Endometrial microvascular endothelial cells (primary cell): ENCODE results near the gene PID1. TPM values are rescaled to one million over a fixed set of nuclear protein-coding genes. Genes with fewer than 3 reads are reported as not detected.

Experiments used
- in situ Hi-C: cut with HindIII; loops from 2 replicates; pipeline ENCODE4 v1.10.0; 2017; ENCODE audit warnings: low sequenced_read_pairs, low pct_unique_long_range_greater_than_20kb; ENCODE audit errors: inconsistent ontology term
- total RNA-seq: library from RNA; depleted of rRNA; stranded (reverse); fragments of >200 nt; gene quantifications from one replicate; pipeline ENCODE4 v1.2.3, GENCODE V29; 2015; ENCODE audit errors: inconsistent ontology term

The PID1 gene
- total RNA-seq, 1 donor from 2014 or later, result 0.28 TPM

DNA sequence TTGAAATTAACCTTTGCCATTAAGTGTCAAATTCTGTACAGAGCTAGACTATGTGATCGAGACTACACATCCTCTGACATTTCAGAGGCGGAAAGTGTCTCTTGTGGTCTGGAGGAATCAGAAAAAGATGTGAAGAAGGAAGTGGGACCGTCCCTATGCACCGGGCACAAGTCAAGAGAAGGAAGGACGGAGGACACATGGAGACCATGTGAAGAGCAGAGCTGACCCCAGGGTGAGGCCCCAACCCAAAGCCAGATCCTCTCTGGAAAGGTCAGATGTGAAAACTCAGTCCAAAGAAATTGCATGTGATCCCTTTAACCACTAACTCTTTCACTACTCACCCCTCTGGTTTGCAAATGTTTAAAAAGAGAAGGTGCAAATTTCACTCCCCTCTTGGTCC is 92.4 kb downstream of the PID1 start:
- in situ Hi-C loops, result no loop called here

GRCh38 chr2:229178117-229178516 is 93.0 kb downstream of the PID1 start:
- in situ Hi-C loops, result no loop called here

DNA sequence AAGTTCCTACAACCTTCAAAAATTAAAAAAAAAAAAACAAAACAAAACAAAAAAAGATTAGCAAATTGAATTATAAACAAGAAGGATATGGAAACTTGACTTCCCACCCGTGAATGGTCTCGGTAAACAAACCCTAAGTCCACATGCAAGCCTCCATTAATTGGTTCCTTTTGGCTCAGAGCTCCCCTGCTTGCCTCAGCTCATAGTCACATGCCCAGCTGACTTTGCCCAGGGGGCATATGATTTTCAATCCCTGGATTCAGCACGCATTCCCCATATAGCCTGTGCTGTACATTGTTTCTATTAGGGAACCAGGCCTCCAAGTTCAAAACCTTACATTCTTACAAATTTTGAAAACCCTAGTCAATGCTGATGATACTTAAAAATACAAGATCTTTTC is 95.0 kb downstream of the PID1 start:
- in situ Hi-C loops, result no loop called here

GRCh38 chr2:229175497-229175863 is 95.6 kb downstream of the PID1 start:
- in situ Hi-C loops, result no loop called here

DNA sequence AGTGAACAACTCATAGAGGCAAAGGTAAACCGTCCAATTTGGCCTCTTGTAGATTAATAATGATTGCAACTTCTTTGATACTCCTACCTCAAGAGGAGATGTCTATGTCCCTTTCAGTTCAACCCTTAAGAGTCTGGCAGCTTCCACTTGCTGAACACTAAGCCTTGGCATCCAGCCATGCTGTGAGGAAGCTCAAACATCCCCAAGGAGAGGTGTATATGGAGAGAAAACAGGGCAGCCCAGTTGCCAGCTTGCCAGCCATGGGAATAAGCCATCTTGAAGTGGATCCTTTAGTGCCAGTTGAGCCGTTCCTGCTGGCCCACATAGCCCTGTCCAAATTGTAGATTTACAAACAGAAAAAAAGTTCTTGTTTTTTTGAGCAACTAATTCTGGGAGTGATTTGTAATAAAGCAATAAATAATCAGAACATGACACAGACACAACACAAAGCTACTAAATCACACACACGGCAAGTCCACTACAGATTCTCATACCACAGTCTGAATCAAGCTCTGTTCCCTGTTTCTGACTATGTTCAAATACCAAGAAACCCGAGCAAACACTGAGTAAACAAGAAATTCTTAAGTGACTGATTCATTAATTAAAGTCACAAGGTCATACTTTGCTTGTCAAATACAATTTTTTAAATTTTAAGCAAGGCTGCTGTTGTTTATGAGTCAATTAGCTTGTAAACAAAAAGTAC is 96.1 kb downstream of the PID1 start:
- in situ Hi-C loops, result no loop called here

DNA sequence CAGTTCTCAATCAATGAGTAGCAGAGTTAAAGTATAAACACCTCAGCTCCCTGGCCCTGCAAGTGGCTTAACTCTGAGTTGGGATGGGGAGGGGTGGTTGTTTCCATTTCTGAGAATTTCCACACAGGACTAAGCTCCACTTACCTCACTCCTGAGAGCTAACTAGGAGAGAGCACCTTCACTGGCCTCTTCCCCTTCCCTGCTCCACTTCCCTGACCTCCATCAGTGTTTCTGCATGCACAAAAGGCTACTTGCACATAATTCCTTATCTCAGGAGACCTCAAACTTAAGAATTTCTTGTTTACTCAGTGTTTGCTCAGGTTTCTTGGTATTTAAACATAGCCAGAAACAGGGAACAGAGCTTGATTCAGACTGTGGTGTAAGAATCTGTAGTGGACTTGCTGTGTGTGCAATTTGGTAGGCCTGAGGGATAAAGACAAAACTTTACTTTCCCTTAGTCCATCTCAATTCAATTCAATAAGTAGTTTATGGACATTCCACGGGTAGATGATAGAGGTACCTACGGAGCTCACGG is 97.2 kb downstream of the PID1 start:
- in situ Hi-C loops, result no loop called here

GRCh38 chr2:229170916-229171315 is 100.2 kb downstream of the PID1 start:
- in situ Hi-C loops, result no loop called here

- in situ Hi-C loops, result no loop called here
Measured at GRCh38 chr2:229170171-229170570, 100.9 kb downstream of the PID1 start.

GRCh38 chr2:229169751-229170150 is 101.3 kb downstream of the PID1 start:
- in situ Hi-C loops, result no loop called here

DNA sequence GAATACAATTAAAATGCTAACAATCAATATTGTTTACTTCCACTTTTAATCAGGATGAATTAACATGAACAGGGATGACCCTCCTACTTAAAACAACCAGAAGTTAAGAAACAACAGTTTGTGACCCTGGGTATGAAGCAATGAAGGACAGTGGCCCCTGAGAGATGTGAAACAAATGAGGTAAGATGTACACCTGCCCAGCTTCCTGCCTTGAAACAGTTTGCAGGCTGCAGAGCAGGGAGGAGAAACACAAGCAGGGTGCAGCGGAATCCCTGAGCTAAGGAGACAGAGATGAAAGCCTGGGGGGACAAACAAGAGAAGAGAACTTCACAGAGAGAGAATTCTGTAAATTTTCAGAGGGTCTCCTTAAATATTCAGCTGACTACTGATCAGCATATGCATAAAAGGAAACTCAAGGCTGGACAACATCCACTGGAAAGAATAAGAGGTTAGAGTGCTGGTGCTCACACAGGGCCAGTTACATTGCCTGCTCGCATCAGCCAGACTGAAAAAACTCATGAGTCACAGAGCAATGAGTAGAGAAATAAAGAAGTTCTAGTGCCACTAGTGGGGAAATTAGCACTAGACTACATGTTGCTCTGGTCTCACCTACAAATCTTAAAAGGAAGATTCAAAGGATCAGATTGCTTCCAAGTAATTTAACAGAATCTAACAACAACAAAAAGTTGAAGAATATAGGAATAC is 106.4 kb downstream of the PID1 start:
- in situ Hi-C loops, result no loop called here

DNA sequence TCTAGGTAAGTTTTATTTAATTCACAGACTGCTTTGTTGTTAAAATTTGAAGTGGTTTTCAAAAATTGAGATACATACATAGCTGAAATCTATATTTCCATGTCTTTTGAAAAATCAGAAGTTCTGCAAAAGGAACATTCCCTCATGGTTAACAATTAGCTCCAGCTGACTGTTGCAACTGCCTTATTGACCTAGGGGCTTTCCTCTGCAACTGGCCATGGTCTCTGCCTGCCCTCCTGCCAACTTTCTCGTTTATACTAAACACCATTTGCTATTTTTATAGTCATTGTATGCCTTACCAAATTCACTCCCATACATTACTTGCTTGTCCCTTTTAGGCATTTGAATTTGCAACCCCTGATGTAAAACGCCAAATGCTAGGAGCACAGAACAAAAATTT is 107.2 kb downstream of the PID1 start:
- in situ Hi-C loops, result no loop called here

- in situ Hi-C loops, result no loop called here
Measured at GRCh38 chr2:229162015-229162414, 109.1 kb downstream of the PID1 start.

- in situ Hi-C loops, result no loop called here
Measured at GRCh38 chr2:229160984-229161383, 110.1 kb downstream of the PID1 start.

DNA sequence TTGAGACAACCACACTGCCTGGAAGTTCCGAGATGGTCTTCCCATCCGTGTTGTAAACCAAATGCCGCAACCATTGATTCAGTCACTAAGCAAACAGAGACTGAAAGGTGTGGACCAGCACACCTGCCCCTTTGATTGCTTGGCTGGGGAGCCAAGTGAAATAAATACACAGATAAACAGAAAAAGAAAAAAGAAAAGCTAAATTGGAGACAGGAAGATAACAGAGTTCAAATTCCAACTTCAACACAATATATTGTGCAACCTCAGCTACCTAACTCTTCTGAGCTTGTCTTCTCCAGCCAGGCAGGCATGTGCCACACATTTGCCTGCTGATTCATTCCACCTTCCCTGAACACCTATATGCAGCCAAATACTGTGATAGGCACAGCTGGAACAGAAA is 110.9 kb downstream of the PID1 start:
- in situ Hi-C loops, result no loop called here

GRCh38 chr2:229159405-229159804 is 111.7 kb downstream of the PID1 start:
- in situ Hi-C loops, result no loop called here

DNA sequence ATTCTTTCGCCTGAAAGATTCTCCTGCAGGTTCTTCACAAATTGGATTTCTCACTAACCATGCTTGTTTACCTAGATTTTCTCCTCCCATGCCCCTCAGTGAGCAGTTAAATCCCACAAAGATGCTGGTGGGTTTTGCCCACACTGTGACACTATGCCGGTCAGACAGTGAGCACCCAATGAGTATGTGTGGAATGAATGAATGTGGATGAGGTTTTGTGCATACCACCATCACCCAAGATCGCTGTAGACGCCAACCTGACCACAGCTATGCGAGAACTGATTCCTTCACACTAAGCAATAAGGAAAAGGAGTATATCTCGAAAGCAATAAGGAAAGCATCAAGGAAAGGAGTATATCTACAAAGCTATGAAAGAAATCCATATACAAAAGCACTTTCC is 116.7 kb downstream of the PID1 start:
- in situ Hi-C loops, result no loop called here

DNA sequence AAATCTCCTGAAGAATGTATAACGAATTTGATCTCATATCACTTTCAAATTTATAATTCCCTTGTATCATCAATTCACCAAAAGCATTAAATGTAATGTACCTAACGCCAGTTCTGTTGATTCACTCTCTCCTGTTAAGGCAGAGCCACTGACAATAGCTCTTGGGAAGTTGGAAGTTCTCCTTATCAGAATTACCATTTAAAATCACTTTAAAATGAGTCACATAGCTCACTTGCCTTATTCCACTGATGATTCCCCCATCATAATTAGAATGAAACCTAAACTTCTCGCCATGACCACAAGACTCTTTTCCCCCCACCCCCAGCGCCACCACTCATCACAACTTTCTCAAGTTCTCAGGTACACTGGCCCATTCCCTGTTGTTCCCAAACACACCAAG is 117.1 kb downstream of the PID1 start:
- in situ Hi-C loops, result no loop called here

- in situ Hi-C loops, result no loop called here
Measured at GRCh38 chr2:229153267-229153666, 117.8 kb downstream of the PID1 start.

GRCh38 chr2:229152674-229153073 is 118.4 kb downstream of the PID1 start:
- in situ Hi-C loops, result no loop called here

- in situ Hi-C loops, result no loop called here
Measured at GRCh38 chr2:229150317-229150716, 120.8 kb downstream of the PID1 start.
